Globus pallidus (tissue), 1 donor: ENCODE measurements around the gene HPCAL1.

Experiments used
- DNase-seq: peaks from one replicate; pipeline ENCODE4 v3.0.0-alpha.2; 2015; ENCODE audit warnings: low spot score

The HPCAL1 gene

DNA sequence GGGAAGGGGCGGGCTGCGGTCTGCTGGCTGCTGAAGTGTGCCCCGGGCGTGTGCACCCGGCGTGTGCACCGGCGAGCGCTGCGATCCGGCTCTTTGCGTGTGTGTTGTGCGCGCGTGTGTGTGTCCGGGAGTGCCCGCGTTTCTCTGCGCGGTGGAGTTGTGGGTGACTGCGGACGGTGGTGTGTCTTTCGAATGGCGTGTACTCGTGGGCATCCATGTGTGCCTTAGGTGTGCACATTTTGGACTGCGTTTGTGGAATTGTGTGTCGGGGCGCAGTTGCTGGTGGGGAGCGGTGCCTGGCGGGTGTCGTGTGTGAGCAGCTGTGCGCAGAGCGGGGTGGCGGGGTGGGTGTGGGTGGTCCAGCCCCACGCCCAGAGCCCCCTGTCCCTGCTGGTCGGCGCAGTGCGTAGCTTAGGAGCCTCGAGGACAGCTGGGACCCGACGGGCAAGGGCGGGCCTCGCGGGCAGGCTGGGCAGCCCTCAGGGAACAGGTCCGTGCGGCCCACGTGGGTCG, 533 bp downstream of the HPCAL1 start:
- no peak for DNase-seq

DNA sequence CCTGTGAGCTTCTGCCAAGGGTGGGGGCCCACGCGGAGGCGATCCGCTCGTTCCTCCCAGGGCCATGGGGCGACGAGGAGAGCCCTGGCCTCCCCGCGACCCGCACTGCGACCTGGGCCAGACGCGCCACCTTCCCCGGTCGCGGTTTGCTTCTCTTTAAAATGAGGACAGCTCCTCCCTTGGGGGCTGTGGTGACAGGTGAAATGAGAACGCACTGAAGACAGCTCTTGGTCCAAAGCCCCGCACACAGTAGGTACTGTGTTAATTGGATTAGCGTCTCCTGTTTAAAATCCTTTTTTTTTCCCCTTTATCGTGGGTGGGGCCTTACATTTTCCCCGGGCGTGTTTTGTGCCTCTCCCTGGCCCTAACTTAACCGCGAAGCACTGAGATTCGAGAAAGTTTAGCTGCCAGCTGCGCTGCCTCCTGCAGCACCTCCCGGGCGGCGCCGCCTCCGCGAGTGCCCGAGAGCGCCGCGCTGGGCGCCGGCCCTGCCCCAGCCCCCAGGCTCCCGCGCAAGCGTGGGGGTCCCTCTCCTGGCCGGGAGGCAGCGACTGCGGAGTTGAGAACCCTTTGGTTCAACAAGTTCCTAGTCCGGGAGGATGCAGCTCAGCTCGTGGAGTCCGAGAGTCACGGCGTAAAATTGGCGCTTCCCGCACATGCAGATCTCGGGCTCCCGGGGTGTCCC, 1.1 kb downstream of the HPCAL1 start:
- DNase-seq, result peak; percentile 48

DNA sequence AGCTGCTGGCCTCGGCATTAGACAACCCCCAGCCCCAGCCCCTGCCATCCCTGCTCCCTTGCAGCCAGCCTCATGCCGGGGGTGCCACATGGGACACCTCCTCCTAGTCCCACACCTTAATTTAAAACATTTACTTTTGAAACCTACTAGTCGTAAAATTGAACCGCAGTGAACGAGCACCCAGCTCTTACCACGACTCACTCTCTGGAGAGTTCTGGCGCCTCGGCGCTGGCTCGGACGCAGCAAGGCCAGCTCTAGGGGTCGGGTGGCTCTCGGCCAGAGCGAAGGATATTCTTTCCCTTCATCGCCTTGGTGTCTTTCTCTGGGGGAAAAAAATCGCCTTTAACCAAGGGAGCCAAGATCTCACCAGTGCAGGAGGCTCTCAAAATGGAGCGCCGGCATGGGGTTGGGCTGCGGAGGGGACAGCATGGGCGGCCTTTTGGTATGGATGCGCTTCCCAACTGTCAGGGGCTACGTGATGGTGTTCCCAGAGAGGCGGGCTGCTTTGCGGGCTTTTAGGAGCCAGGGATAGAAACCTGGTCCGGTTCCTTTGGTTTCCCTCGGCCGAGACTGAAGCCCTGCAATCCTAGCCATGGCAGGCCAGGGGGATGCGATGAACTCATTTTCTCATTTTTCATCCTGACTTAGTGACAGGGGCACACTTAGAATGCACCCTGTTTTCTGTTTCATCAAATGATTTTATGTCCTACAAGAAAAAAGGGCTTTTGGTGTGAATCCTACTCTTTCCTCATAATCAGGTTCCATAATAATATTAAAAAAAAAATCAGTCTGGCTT, 2.0 kb downstream of the HPCAL1 start:
- no peak for DNase-seq

DNA sequence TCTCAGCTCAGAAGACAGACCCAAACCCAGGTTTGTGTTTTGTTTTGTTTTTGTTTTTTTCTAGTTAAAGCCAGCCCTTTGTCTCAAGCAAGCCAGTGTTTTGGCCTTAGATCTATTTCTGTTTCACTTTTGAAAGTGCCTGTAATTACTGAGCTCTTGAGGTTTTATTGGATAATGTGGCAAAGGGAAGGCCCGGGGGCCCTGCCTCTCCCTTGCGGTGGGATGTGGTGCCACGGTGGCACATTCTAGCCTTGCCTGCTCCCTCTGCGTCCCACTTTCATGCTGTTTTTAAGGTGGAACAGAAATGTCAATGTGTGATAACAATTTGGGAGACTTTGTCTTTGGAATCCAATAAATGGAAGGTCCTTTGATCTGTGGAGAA, 2.5 kb downstream of the HPCAL1 start:
- DNase-seq, result no peak

DNA sequence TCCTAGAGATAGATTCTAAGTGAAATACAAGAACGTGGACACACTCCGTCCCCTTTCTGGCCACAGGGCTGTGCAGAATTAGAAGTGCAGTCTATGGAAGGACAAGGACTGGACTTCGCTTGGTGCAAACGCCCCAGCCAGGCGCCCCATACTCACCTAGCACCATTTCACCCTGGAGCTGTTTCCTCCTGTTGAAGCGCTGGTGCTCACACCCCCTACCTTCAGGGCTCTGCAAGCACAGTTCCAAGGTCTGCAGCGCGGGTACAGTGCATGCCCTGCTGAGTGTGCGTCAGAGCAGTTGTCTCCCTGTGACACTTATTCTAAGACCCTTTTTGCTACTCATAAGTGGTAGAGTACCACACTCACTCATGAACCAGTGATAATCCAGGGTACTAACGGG, 3.0 kb downstream of the HPCAL1 start:
- no peak for DNase-seq

DNA sequence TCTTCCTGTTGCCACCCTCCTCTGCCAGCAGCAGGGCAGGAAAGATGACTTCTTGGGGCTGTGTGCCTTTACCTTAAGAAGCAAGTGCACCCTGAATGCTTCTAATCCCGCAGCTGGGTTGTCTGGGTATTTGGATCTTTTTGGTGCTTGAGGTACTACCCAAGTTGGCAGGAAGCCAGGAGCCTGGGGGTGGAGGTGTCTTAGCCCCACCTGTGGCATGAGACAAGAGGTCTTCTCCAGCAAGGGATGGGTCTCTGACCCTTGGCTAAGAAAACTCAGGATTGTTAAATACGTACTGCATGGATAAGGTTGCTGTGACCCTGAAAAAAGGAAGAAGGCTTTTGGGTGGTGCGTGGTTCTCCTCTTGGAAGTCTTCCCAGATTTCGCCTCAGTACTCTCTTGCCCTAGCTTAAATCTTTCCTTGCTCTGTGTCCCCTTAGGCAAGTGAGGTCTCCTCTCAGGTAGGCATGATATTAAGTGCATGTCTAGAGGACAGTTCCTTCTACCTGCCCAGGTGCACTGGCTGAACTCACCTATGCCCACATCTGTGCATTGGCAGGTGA, 4.3 kb downstream of the HPCAL1 start:
- DNase-seq, result no peak

DNA sequence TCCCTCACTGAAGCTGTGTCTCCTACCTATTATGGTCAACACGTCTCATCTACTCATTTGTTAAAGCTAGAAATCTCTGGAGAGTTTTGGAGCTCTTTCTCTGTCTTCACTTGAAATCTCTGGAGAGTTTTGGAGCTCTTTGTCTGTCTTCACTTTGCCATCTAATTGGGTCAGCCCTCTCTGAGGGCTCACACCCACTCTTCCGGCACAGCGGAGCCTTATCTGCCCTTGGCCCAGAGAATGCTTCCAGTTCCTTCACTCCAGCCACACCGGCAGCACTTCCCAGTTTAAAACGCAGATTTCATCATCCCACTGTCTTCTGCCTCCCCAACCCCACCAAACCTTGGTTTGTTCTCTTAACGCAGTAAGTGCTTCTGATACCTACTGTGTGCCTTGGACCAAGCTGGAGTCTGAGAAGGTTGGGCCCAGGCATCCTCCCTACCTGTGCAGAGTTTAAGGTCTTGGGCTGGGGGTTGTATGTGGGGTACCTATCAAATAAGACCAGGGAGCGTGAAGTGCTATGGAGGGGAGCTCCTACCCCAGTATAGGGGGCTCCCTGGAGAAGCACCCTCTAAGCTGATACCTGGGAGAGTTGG, 5.0 kb downstream of the HPCAL1 start:
- no peak for DNase-seq

DNA sequence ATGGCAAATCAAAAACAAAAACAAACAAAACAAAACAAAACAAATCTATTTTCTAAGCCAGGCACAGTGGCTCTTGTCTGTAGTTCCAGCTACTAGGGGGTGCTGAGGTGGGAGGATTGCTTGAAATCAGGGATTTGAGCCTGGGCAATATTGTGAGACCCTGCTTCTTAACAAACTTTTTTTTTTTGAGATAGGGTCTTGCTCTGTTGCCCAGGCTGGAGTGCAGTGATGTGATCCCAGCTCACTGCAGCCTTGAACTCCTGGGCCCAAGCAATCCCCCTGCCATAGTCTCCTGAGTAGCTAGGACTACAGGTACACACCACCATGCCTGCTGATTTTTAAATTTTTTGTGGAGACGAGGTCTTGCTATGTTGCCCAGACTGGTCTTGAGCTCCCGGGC, 6.2 kb downstream of the HPCAL1 start:
- DNase-seq, result no peak

DNA sequence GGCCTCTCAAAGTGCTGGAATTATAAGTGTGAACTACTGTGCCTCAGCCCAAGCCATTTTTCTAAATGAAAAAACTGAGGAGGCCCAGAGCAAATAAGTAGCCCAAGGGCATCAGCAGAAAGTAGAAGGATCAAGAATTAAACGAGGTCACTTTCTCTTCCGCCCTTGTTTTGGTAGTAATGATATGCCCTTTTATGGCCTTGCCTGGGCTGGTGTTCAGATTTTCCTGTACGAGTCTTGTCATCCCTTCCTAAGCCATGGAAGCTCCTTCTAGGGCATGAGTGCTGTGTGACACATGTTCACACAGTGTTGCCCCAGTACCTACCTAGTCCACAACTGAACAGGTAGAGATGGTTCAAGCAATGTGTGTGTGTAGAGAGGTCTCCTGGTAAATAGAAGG, 6.6 kb downstream of the HPCAL1 start:
- no peak for DNase-seq

DNA sequence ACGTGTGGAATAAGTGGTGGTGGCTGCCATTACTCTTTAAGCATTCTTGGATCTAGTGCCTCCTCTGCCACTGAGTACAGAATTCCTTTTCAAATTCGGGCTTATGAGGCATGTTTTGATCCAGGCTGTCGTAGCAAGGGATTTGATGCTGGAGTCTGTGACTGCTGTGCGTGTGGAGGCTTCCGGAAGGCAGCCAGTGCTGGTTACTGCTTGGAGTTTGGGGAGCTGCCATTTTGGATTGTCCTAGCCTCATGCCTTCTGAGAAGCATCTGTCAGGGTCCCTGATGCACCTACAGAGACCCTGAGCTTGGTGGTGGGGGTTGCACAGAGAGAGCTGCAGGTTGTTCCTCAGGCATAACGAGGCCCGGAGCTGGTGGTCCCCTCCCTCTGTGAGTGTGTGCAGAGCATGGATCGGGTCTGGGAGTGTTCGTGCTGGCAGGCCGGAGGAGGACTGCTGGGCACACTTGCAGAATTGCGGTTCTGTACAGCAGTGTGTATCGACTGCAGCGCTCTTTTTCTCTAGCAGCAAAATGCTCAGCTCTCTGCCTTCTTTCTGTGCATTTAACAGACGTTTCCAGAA, 7.7 kb downstream of the HPCAL1 start:
- no peak for DNase-seq

DNA sequence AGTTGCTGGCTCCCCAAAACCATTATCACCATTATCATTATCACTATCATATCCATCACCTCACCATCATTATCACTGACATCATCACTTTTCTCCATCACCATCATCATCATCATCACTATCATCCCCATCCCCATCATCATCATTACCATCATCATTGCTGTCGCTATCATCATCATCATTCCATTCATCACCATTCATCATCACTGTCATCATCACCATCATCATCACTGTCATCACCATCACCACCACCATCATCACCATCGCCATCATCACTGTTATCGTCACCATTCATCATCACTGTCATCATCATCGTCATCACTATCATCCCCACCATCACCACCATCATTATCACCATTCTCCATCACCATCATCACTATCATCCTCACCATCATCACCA, 9.0 kb downstream of the HPCAL1 start:
- no peak for DNase-seq

DNA sequence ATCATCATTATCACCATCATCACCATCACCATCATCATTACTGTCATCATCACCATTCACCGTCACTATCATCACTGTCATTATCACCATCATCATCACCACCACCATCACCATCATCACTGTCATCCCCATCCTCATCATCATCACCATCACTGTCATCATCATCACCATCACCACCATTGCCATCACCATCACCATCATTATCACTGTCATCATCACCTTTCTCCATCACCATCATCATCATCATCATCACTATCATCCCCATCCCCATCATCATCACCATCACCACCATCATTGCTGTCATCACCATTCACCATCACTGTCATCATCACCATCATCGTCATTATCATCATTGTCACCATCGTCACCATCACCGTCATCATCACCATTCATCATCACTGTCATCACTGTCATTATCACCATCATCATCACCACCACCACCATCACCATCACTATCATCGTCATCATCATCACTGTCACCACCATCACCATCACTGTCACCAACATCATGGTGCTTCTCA, 9.8 kb downstream of the HPCAL1 start:
- DNase-seq, result no peak

DNA sequence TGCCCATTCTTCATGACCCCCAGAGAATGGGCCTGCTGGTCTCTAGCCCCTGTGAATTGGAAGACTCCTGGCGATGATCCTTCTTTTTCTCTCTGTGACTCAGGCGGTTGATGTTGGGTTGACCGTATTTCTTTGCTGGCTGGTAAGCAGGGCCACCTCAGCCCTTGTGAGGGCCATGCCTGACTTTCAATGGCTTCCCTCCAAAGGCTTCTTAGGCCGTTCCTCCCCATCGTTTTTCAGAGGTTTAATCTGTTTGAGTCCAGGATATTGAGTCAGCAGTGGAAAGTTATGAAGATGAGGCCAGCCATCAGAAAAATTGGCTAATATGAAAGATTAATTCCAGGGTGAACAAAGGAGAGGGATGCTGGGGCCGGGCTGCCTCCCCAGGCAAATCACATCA, 13.6 kb downstream of the HPCAL1 start:
- no peak for DNase-seq

DNA sequence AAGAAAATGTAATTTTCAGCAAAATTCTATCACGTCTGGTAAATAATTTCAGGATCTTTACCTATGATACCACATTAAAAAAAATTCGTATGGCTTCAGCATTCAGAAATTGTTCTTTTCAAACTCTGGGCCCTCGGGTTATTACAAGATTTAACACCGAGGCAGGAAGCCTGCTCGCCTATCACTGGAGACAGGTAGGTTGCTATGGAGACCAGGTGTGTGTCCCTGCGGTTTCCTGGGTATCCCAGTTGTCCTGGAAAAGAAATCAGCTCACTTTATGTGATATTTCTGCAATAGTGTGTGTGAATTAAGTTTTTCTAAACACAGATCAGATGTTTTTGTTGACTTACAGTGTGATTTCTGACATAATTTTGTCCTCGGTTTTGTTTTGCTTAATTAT, 14.2 kb downstream of the HPCAL1 start:
- no peak for DNase-seq

DNA sequence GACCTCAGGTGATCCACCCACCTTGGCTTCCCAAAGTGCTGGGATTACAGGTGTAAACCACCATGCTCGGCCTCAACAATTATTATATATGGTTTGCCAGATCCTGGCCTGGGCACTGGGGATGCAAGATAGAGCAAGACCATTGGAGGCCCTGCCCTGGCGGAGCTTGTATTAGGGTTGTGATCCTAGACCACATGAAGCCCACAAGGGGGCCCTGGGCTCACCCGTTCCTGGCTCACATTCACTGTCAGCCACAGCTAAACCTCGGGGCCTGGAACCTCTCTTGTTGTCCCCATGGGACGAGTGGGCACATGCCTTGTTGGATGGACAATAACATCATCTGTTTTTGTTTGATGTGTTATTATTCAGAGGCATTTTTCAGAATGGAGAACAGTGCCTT, 14.9 kb downstream of the HPCAL1 start:
- no peak for DNase-seq

DNA sequence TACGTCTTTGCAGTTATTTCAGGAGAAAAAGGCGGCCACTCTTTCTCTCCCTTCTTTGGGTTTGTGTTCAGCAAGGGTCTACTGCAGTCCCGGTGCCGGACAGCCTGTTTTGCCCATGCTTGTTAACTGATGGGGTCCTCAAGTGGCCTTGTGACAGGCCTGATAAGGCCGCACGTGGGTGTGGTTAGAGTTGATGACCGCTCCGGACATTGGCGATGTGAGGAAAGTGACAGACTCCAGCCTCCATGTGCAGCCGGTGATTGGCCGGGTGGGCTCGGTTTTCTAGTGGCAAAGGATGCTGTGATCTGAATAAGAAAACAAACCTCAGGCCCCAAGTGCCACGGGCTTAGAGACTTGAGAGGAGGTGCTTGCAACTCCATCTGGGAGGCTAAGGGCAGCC, 15.6 kb downstream of the HPCAL1 start:
- no peak for DNase-seq

DNA sequence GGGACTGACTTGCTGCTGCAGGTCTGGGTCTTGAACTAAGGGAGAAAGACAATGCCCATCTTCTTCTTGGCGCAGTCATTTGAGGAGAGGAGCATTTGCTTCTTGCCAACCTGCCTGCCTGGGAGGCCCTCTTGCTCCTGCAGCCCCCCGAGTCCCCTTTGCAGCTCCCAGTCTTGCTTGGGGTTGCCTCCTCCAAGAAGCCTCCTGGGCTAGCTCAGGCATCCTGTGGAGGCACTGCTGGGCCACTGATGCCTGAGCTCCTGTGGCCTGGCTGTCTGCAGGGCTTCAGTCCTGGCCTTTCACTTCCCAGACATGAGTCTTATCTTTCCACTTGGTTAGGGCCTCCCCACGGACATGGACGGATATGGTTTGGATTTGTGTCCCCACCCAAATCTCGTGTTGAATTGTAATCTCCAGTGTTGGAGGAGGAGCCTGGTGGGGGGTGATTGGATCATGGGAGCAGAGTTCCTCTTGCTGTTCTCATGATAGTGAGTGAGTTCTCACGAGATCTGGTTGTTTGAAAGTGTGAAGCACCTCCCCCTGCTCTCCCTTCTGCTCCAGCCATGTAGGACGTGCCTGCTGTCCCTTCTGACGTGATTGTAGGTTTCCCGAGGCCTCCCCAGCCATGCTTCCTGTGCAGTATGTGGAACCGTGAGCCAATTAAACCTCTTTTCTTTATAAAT, 17.3 kb downstream of the HPCAL1 start:
- no peak for DNase-seq

DNA sequence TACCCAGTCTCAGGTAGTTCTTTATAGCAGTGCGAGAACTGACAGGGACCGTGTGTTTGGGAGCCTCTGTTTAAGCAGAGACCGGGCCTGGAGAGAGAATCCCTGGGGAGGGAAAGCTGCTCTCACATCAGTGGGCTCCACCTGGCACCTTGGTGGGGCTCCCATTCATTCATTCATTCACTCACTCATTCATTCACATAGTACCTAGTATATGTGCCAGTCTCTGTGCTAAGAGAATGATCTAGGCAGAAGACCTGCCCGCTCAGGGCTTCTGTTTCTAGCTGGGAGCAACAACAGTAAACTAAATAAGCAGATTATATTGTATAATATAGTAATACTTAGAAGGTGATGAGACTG, 17.8 kb downstream of the HPCAL1 start:
- no peak for DNase-seq

DNA sequence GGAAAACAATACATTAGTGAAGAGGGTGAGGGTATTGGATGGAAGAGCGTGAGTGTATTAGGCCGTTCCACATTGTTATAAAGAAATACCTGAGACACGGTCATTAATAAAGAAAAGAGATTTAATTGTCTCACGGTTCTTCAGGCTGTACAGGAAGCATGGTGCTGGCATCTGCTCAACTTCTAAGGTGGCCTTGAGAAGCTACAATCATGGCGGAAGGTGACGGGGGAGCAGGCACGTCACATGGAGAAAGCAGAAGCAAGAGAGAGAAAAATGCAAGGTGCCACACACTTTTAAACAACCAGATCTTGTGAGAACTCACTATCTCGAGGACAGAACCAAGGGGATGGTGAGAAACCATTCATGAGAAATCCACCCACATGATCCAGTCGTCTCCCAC, 18.2 kb downstream of the HPCAL1 start:
- DNase-seq, result no peak

DNA sequence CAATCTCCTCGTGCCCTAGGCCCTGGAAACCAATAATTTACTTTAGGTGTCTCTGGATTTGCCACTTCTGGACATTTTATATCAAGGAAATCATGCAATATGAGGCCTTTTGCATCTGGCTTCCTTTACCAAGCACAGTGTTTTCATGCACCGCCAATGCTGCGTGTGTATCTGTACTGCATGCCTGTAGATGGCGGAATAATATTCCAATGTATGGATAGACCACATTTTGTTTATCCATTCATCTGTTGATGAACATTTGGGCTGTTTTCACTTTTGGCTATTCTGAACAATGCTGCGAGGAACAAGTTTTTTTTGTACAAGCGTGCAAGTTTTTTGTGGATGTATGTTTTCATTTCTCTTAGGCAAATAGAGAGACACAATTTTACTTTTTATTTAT, 18.9 kb downstream of the HPCAL1 start:
- no peak for DNase-seq

DNA sequence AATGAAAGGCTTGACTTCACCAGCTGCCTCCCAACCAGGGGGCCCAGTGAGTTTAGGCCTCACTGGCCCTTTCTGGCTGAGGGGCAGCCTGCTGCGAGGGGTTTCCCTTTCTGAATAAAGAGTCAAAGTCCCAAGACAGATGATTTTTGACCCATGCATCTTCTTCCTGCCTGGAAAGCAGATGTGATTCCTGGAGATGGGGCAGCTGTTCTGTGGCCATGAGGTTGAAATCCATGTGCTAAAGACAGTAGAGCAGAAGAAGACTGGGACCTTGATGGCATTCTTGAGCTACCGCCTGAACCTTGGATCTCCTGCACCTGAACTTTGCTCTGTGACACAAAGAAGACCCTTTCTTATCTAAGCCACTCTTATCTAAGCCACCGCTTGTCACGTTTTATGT, 19.8 kb downstream of the HPCAL1 start:
- DNase-seq, result no peak

DNA sequence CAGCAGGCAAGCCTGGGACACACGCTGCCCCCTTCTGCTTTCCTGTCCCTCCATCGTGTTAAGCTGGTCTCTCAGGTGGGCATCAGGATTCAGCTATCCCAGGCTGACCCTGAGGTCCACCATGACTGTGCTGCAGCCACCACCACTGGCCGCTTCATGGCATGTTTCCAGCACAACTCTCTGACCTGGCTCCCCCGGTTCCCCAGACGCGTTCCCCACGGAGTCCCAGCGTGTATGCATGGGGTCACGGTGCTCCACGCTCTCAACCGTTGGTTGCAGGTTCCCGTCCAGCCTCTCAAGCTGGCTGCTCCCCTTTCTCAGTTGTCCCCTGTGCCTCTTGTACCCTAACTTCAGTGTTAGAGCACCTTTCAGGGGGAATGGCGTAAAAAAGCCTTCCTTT, 20.3 kb downstream of the HPCAL1 start:
- no peak for DNase-seq
